Upper lobe of right lung (tissue), 1 donor: Measurements from ENCODE around the gene TENT5D. TPM values are rescaled to one million over a fixed set of nuclear protein-coding genes. Genes with fewer than 3 reads are reported as not detected.
"Not testable (repeated sequence)": the region's sequence is repeated elsewhere in the genome, so short reads cannot be mapped to it uniquely, and the experiment has no call there.

Experiments
- ATAC-seq: fragments of 200-7000 bp; cut with Tn5 transposase; one replicate; pipeline ENCODE4 v1.9.1; 2020; ENCODE audit warnings: mild to moderate bottlenecking, moderate library complexity
- DNase-seq: peaks from one replicate; pipeline ENCODE4 v3.0.0-alpha.2; 2020
- H3K27ac ChIP-seq: fragments of 200-600 bp; one replicate; pipeline ENCODE4 v1.8.0; 2022
- H3K27me3 ChIP-seq: fragments of 200-600 bp; one replicate; pipeline ENCODE4 v1.8.0; 2022; ENCODE audit warnings: mild to moderate bottlenecking
- H3K36me3 ChIP-seq: fragments of 200-600 bp; one replicate; pipeline ENCODE4 v1.8.0; 2022
- H3K4me1 ChIP-seq: fragments of 200-600 bp; one replicate; pipeline ENCODE4 v1.8.0; 2022
- H3K4me3 ChIP-seq: fragments of 200-600 bp; one replicate; pipeline ENCODE4 v1.8.0; 2022; ENCODE audit warnings: mild to moderate bottlenecking
- H3K9me3 ChIP-seq: fragments of 200-600 bp; one replicate; pipeline ENCODE4 v1.8.0; 2022
- intact Hi-C: fragments of 100-400 bp; cut with DNase I; formaldehyde crosslinking; loops from one replicate; pipeline ENCODE4 v1.11.0; 2022
- total RNA-seq: library from RNA; stranded (reverse); fragmentation: NEBNext Ultra II Directional; extraction: Animal tissue kit (Norgen Biotek cat#: 25700); gene quantifications from one replicate; pipeline ENCODE4 v1.2.1, GENCODE V29; 2021
- TF ChIP-seq, protein P1 (sequence below): fragments of 200-600 bp; IDR thresholded peaks from one replicate; pipeline ENCODE4 v1.8.0; 2022; ENCODE audit warnings: antibody characterized with exemption
- donor health status: DM: no; HTN: yes; CAD: no; lungs with severe emphysema.

TENT5D gene
- total RNA-seq, 1 donor from 2014 or later: not detected

DNA sequence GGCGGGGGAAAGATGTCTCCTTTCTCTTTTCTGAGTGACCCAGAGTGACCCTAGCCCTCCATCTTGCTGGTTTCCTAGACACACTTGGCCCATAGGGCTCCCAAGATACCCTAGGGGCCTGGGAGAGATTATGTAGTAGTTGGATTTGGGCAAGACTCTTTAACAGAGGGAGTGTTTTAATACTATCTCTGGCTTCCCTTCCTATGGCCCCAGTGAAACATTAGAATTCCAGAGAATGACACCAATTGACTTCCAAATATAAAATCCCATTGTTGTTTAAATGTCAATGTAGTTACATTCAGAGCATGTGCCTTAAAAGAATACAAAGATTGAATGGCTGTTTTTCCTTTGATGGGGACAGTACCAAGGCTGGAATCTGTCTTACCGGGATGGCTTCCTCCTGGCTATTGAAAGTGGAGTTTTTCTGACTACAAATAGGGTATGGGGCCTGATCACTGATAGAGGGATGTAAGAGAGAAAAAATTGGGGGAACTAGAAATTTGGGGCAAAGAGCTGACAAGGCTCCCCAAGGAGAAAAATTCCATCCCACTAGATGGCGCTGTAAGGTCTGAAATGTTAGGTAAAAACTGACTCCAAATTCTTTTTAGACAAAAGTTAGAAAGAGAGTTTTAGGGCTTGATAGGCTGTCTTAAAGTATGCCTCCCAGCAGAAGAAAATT, 10.7 kb downstream of the TENT5D start:
- Histone ChIP-seq H3K36me3 (no peaks in the 10 kb centered on the region), H3K9me3 (no peaks in the 10 kb centered on the region), H3K4me3 (no peak overlapping the region), H3K27me3 (no peaks in the 10 kb centered on the region), H3K4me1 (no peaks in the 10 kb centered on the region), H3K27ac (no peak overlapping the region)
- DNase-seq (no peak), ATAC-seq (no peak)
- TF ChIP-seq, protein P1, sequence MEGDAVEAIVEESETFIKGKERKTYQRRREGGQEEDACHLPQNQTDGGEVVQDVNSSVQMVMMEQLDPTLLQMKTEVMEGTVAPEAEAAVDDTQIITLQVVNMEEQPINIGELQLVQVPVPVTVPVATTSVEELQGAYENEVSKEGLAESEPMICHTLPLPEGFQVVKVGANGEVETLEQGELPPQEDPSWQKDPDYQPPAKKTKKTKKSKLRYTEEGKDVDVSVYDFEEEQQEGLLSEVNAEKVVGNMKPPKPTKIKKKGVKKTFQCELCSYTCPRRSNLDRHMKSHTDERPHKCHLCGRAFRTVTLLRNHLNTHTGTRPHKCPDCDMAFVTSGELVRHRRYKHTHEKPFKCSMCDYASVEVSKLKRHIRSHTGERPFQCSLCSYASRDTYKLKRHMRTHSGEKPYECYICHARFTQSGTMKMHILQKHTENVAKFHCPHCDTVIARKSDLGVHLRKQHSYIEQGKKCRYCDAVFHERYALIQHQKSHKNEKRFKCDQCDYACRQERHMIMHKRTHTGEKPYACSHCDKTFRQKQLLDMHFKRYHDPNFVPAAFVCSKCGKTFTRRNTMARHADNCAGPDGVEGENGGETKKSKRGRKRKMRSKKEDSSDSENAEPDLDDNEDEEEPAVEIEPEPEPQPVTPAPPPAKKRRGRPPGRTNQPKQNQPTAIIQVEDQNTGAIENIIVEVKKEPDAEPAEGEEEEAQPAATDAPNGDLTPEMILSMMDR: no peak
- intact Hi-C loops: no loop called here

- ATAC-seq (no peak), DNase-seq (no peak)
- Histone ChIP-seq H3K27me3 (no peaks in the 10 kb centered on the region), H3K27ac (no peak overlapping the region), H3K36me3 (no peaks in the 10 kb centered on the region), H3K4me1 (no peaks in the 10 kb centered on the region), H3K4me3 (no peak overlapping the region), H3K9me3 (no peaks in the 10 kb centered on the region)
- TF ChIP-seq, protein P1: no peak
- intact Hi-C loops: no loop called here
Observed at GRCh38 chrX:80431505-80431832, 11.2 kb downstream of the TENT5D start.

GRCh38 chrX:80432441-80432840, 12.2 kb downstream of the TENT5D start:
- H3K27ac ChIP-seq: no peak overlapping the region
- intact Hi-C loops: no loop called here
- TF ChIP-seq, protein P1: no peak

DNA sequence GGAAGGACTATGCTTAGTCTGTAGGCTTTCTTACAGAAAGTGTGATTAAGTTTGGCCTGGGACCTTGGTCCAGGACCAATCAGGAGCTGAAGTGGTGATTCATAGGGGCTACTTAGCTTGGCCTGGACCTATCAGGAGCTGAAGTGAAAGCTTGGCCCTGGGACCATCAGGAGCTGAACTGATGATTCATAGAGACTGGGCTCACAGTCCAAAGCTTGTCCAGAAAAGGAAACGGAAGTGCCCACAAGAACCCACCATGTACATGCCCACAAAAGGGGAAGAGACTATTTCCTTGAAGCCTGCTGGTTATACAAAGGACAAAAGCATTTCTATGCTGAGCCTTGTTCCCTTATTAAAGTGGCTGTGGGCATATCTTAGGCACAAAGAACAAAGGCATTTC, 12.6 kb downstream of the TENT5D start:
- intact Hi-C loops: no loop called here
- DNase-seq: no peak
- no peak overlapping the region for H3K27ac ChIP-seq

More at GRCh38 chrX:80432441-80432840, 12.2 kb downstream of the TENT5D start:
- DNase-seq: no peak
- Histone ChIP-seq H3K27me3 (no peaks in the 10 kb centered on the region), H3K9me3 (no peaks in the 10 kb centered on the region), H3K36me3 (no peaks in the 10 kb centered on the region), H3K4me1 (no peaks in the 10 kb centered on the region), H3K4me3 (no peak overlapping the region)
- no peak for ATAC-seq

DNA sequence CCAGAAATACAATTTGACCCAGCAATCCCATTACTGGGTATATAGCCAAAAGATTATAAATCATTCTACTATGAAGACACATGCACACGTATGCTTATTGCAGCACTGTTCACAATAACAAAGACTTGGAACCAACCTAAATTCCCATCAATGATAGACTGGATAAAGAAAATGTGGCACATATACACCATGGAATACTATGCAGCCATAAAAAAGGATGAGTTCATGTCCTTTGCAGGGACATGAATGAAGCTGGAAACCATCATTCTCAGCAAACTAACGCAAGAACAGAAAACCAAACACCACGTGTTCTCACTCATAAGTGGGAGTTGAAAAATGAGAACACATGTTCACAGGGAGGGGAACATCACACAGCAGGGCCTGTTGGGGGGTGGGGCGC, 47.9 kb downstream of the TENT5D start:
- H3K4me1 ChIP-seq, DNase-seq, ATAC-seq, H3K36me3 ChIP-seq, H3K9me3 ChIP-seq, H3K27me3 ChIP-seq, intact Hi-C loops, H3K4me3 ChIP-seq, H3K27ac ChIP-seq: not testable (repeated sequence)

More for the DNA sequence above, 12.6 kb downstream of the TENT5D start:
- H3K9me3 ChIP-seq: no peaks in the 10 kb centered on the region
- no peak for ATAC-seq
- no peak overlapping the region for H3K4me3 ChIP-seq
- no peaks in the 10 kb centered on the region for H3K4me1 ChIP-seq
- no peaks in the 10 kb centered on the region for H3K27me3 ChIP-seq
- no peaks in the 10 kb centered on the region for H3K36me3 ChIP-seq
- TF ChIP-seq, protein P1: no peak

GRCh38 chrX:80471582-80471981, 51.3 kb downstream of the TENT5D start:
- intact Hi-C loops: no loop called here

More at GRCh38 chrX:80471582-80471981, 51.3 kb downstream of the TENT5D start:
- Histone ChIP-seq H3K27ac (no peak overlapping the region), H3K9me3 (no peaks in the 10 kb centered on the region), H3K4me1 (no peaks in the 10 kb centered on the region), H3K36me3 (no peaks in the 10 kb centered on the region), H3K27me3 (no peaks in the 10 kb centered on the region), H3K4me3 (no peak overlapping the region)
- no peak for DNase-seq
- TF ChIP-seq, protein P1: no peak
- ATAC-seq: no peak
